GM12873 (cell line): ENCODE measurements around the gene KDM6A.

ENCODE experiments used
- CTCF ChIP-seq: IDR thresholded peaks from 2 replicates; pipeline ENCODE4 v1.5.1; 2012; ENCODE audit warnings: low read depth, mild to moderate bottlenecking, moderate library complexity, low read length, control low read depth; ENCODE audit not compliant: insufficient read depth; ENCODE audit errors: missing control alignments

Gene KDM6A

GRCh38 chrX:44915361-44915868 lies 42.4 kb downstream of the KDM6A start:
- no peak for TF ChIP-seq CTCF

GRCh38 chrX:44918722-44919121 lies 45.7 kb downstream of the KDM6A start:
- no peak for TF ChIP-seq CTCF

- TF ChIP-seq CTCF = no peak
These were observed 50.0 kb downstream of the KDM6A start for GRCh38 chrX:44922980-44923379.

- no peak for TF ChIP-seq CTCF
These were observed 54.4 kb downstream of the KDM6A start for GRCh38 chrX:44927398-44927797.

- TF ChIP-seq CTCF = no peak
These were observed 58.5 kb downstream of the KDM6A start for GRCh38 chrX:44931441-44931973.

- no peak for TF ChIP-seq CTCF
These were observed 62.2 kb downstream of the KDM6A start for GRCh38 chrX:44935172-44935571.

GRCh38 chrX:44935640-44936039 lies 62.7 kb downstream of the KDM6A start:
- no peak for TF ChIP-seq CTCF

GRCh38 chrX:44937606-44938005 lies 64.6 kb downstream of the KDM6A start:
- no peak for TF ChIP-seq CTCF
